ENCODE results near the gene NDUFB2. TPM values are rescaled to one million over a fixed set of nuclear protein-coding genes. Genes with fewer than 3 reads are reported as not detected.
A peak's percentile ranks its signal among the peaks of the same experiment; 100 is the strongest.

NDUFB2 gene
- polyA plus RNA-seq, 1 donor from 2014 or later = 745 TPM

GRCh38 chr7:140723574-140723973 is 27.1 kb downstream of the NDUFB2 start:
- no peaks in the 10 kb centered on the region for H3K27me3 ChIP-seq (ENCODE audit: insufficient read depth, low read depth, low read length)
- TF ChIP-seq SMC3 (conservative IDR thresholded peaks at IDR 0.05; ENCODE audit: poor library complexity) (no peak), MXI1 (conservative IDR thresholded peaks at IDR 0.05; ENCODE audit: poor library complexity, severe bottlenecking) (no peak)
- H3K79me2 ChIP-seq (replicated peaks; ENCODE audit: insufficient read depth, low read length) = no peaks in the 10 kb centered on the region
- no peak overlapping the region for H3K4me2 ChIP-seq (ENCODE audit: low read length)
- no peaks in the 10 kb centered on the region for H3F3A ChIP-seq (ENCODE audit: insufficient read depth, low read length, poor library complexity, severe bottlenecking)
- no peaks in the 10 kb centered on the region for H3K9me2 ChIP-seq (ENCODE audit: insufficient read depth, low read length)
- H3K36me3 ChIP-seq (ENCODE audit: insufficient read depth, low read length) = no peaks in the 10 kb centered on the region
- no peak overlapping the region for H3K4me3 ChIP-seq (ENCODE audit: low read length)
- no peak overlapping the region for H3K9ac ChIP-seq (ENCODE audit: low read length)
- H4K20me1 ChIP-seq (ENCODE audit: insufficient read depth) = no peaks in the 10 kb centered on the region
- no peak overlapping the region for H3K27ac ChIP-seq (ENCODE audit: low read length)
- no peak overlapping the region for H2AFZ ChIP-seq (ENCODE audit: low read depth, low read length)
- H3K9me3 ChIP-seq (ENCODE audit: low read length) = no peaks in the 10 kb centered on the region

GRCh38 chr7:140724706-140725105 is 28.2 kb downstream of the NDUFB2 start:
- no peak for TF ChIP-seq RAD21 (conservative IDR thresholded peaks at IDR 0.05)
- TF ChIP-seq EP300 (conservative IDR thresholded peaks at IDR 0.05; ENCODE audit: poor library complexity, severe bottlenecking) = no peak
- TF ChIP-seq MXI1 (conservative IDR thresholded peaks at IDR 0.05; ENCODE audit: poor library complexity, severe bottlenecking) = no peak
- TF ChIP-seq SMC3 (conservative IDR thresholded peaks at IDR 0.05; ENCODE audit: poor library complexity) = no peak
- no peak for TF ChIP-seq CTCF (IDR thresholded peaks at IDR 0.05; ENCODE audit: poor library complexity, severe bottlenecking)
- no peak for TF ChIP-seq POLR2AphosphoS5 (IDR thresholded peaks at IDR 0.05)
- no peak for TF ChIP-seq EZH2 (IDR thresholded peaks at IDR 0.05; ENCODE audit: borderline replicate concordance, insufficient read depth, low read length, poor library complexity, severe bottlenecking)
- no peak for TF ChIP-seq REST (IDR thresholded peaks at IDR 0.05; ENCODE audit: borderline replicate concordance)
- no peak for TF ChIP-seq TAF1 (IDR thresholded peaks at IDR 0.05; ENCODE audit: low read depth)
- H3K4me3 ChIP-seq (ENCODE audit: low read length) = no peak overlapping the region
- H2AFZ ChIP-seq (ENCODE audit: low read depth, low read length) = no peak overlapping the region
- H3K79me2 ChIP-seq (replicated peaks; ENCODE audit: insufficient read depth, low read length) = no peaks in the 10 kb centered on the region
- H3K9ac ChIP-seq (ENCODE audit: low read length) = no peak overlapping the region
- no peaks in the 10 kb centered on the region for H3K9me3 ChIP-seq (ENCODE audit: low read length)
- no peak overlapping the region for H3K4me2 ChIP-seq (ENCODE audit: low read length)
- H3K9me2 ChIP-seq (ENCODE audit: insufficient read depth, low read length) = no peaks in the 10 kb centered on the region
- H3K36me3 ChIP-seq (ENCODE audit: insufficient read depth, low read length) = no peaks in the 10 kb centered on the region
- H3F3A ChIP-seq (ENCODE audit: insufficient read depth, low read length, poor library complexity, severe bottlenecking) = no peaks in the 10 kb centered on the region
- H3K27ac ChIP-seq (ENCODE audit: low read length) = no peak overlapping the region
- no peaks in the 10 kb centered on the region for H4K20me1 ChIP-seq (ENCODE audit: insufficient read depth)
- H3K27me3 ChIP-seq (ENCODE audit: insufficient read depth, low read depth, low read length) = no peaks in the 10 kb centered on the region

- no peaks in the 10 kb centered on the region for H3K9me2 ChIP-seq (ENCODE audit: insufficient read depth, low read length)
- no peak overlapping the region for H3K4me3 ChIP-seq (ENCODE audit: low read length)
- H2AFZ ChIP-seq (ENCODE audit: low read depth, low read length) = no peak overlapping the region
- no peaks in the 10 kb centered on the region for H3K27me3 ChIP-seq (ENCODE audit: insufficient read depth, low read depth, low read length)
- no peaks in the 10 kb centered on the region for H3K79me2 ChIP-seq (replicated peaks; ENCODE audit: insufficient read depth, low read length)
- H4K20me1 ChIP-seq (ENCODE audit: insufficient read depth) = no peaks in the 10 kb centered on the region
- H3K9me3 ChIP-seq (ENCODE audit: low read length) = no peaks in the 10 kb centered on the region
- no peaks in the 10 kb centered on the region for H3F3A ChIP-seq (ENCODE audit: insufficient read depth, low read length, poor library complexity, severe bottlenecking)
- H3K9ac ChIP-seq (ENCODE audit: low read length) = no peak overlapping the region
- no peak overlapping the region for H3K4me2 ChIP-seq (ENCODE audit: low read length)
- H3K27ac ChIP-seq (ENCODE audit: low read length) = no peak overlapping the region
- TF ChIP-seq CTCF (IDR thresholded peaks at IDR 0.05; ENCODE audit: poor library complexity, severe bottlenecking) (peak; percentile 30), EP300 (conservative IDR thresholded peaks at IDR 0.05; ENCODE audit: poor library complexity, severe bottlenecking) (no peak), TAF1 (IDR thresholded peaks at IDR 0.05; ENCODE audit: low read depth) (no peak)
- no peaks in the 10 kb centered on the region for H3K36me3 ChIP-seq (ENCODE audit: insufficient read depth, low read length)
Observed at GRCh38 chr7:140726281-140726680, 29.8 kb downstream of the NDUFB2 start.

All from neural cell (in vitro differentiated cells).